Activated CD8-positive, alpha-beta memory T cell treated with anti-CD3 and anti-CD28 coated beads for 24 hours (primary cell): Measurements from ENCODE around the gene IL16.

Experiments
- DNase-seq: peaks from one replicate; pipeline ENCODE4 v3.0.0-alpha.2; 2020

The IL16 gene

GRCh38 chr15:81209635-81210034 is 13.0 kb downstream of the IL16 start:
- no peak for DNase-seq

GRCh38 chr15:81211376-81211775 is 14.7 kb downstream of the IL16 start:
- no peak for DNase-seq

- DNase-seq, result no peak
Observed at GRCh38 chr15:81213982-81214381, 17.3 kb downstream of the IL16 start.

GRCh38 chr15:81215531-81215930 is 18.9 kb downstream of the IL16 start:
- DNase-seq, result no peak

- DNase-seq, result no peak
Observed at GRCh38 chr15:81215983-81216382, 19.3 kb downstream of the IL16 start.

GRCh38 chr15:81216422-81216821 is 19.7 kb downstream of the IL16 start:
- no peak for DNase-seq

GRCh38 chr15:81221449-81221848 is 24.8 kb downstream of the IL16 start:
- DNase-seq, result no peak

- DNase-seq, result no peak
Observed at GRCh38 chr15:81222007-81222406, 25.3 kb downstream of the IL16 start.

GRCh38 chr15:81223346-81223971 is 26.8 kb downstream of the IL16 start:
- no peak for DNase-seq

- no peak for DNase-seq
Observed at GRCh38 chr15:81224232-81224631, 27.6 kb downstream of the IL16 start.

- DNase-seq, result no peak
Observed at GRCh38 chr15:81225161-81225671, 28.5 kb downstream of the IL16 start.

- DNase-seq, result no peak
Observed at GRCh38 chr15:81227716-81228115, 31.0 kb downstream of the IL16 start.

GRCh38 chr15:81229586-81229985 is 32.9 kb downstream of the IL16 start:
- no peak for DNase-seq

GRCh38 chr15:81235276-81236123 is 38.8 kb downstream of the IL16 start:
- no peak for DNase-seq

GRCh38 chr15:81239190-81239589 is 42.5 kb downstream of the IL16 start:
- DNase-seq, result no peak

- no peak for DNase-seq
Observed at GRCh38 chr15:81242778-81243177, 46.1 kb downstream of the IL16 start.

GRCh38 chr15:81244306-81244705 is 47.6 kb downstream of the IL16 start:
- no peak for DNase-seq

- DNase-seq, result no peak
Observed at GRCh38 chr15:81253846-81254245, 57.2 kb downstream of the IL16 start.

GRCh38 chr15:81254277-81254915 is 57.7 kb downstream of the IL16 start:
- DNase-seq, result no peak

- DNase-seq, result no peak
Observed at GRCh38 chr15:81254916-81255290, 58.2 kb downstream of the IL16 start.

GRCh38 chr15:81255315-81255957 is 58.8 kb downstream of the IL16 start:
- no peak for DNase-seq

GRCh38 chr15:81255958-81256320 is 59.3 kb downstream of the IL16 start:
- no peak for DNase-seq

- no peak for DNase-seq
Observed at GRCh38 chr15:81256916-81257315, 60.2 kb downstream of the IL16 start.
